GM12873 (cell line): ENCODE measurements around the gene SLC6A20.

Experiments
- TF ChIP-seq, protein P1 (sequence below): IDR thresholded peaks from 2 replicates; pipeline ENCODE4 v1.5.1; 2012; ENCODE audit warnings: low read depth, mild to moderate bottlenecking, moderate library complexity, low read length, control low read depth; ENCODE audit not compliant: insufficient read depth; ENCODE audit errors: missing control alignments

The SLC6A20 gene

DNA sequence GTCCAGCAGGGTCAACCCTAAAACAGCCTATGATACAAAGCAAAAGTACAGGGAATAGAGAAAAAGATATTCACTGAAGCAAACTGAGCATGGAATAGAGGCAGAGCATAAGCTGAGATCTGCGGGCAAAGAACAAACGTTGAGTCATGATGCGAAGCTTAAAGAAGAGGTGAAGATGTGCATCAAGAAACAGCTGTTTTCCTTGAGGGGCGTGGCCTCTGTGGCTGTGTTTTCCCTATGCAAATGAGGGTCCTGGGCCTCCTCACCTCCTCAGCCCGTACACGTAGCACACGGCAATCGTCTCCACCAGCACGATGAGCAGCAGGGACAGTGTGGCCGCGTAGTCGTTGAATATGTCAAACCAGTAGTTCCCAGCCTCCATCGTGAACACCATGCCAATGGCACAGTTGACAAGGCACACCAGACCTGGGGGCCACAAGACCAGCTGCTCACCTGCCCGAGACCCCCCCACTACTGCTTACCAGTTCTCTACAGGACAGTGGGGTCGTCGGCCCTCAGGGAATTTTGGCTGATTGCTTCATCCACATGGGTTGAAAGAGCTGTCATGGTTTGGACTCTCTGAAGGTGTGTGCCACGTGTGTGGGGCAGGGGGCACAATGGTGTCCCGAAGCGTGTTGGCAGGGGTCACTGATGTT lies 33.6 kb downstream of the SLC6A20 start:
- TF ChIP-seq, protein P1, sequence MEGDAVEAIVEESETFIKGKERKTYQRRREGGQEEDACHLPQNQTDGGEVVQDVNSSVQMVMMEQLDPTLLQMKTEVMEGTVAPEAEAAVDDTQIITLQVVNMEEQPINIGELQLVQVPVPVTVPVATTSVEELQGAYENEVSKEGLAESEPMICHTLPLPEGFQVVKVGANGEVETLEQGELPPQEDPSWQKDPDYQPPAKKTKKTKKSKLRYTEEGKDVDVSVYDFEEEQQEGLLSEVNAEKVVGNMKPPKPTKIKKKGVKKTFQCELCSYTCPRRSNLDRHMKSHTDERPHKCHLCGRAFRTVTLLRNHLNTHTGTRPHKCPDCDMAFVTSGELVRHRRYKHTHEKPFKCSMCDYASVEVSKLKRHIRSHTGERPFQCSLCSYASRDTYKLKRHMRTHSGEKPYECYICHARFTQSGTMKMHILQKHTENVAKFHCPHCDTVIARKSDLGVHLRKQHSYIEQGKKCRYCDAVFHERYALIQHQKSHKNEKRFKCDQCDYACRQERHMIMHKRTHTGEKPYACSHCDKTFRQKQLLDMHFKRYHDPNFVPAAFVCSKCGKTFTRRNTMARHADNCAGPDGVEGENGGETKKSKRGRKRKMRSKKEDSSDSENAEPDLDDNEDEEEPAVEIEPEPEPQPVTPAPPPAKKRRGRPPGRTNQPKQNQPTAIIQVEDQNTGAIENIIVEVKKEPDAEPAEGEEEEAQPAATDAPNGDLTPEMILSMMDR: no peak

DNA sequence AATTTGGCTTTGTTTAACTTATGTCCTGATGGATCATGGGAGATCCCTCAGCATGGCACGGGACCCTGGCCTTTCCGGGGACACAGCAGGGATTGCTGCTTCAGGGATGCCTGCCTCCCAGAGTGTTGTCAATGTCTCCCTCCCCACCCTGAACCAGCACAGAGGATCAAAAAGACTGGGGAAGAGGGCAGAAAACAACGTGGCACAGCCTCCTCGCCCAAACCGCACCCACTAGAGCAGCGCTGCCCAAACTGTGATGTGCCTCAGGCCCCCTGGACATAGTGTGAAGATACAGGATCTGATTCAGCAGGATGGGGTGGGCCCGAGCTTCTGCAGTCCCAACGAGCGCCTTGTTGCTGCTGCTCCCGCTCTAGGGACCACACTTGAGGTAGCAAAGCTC lies 34.5 kb downstream of the SLC6A20 start:
- TF ChIP-seq, protein P1: no peak

DNA sequence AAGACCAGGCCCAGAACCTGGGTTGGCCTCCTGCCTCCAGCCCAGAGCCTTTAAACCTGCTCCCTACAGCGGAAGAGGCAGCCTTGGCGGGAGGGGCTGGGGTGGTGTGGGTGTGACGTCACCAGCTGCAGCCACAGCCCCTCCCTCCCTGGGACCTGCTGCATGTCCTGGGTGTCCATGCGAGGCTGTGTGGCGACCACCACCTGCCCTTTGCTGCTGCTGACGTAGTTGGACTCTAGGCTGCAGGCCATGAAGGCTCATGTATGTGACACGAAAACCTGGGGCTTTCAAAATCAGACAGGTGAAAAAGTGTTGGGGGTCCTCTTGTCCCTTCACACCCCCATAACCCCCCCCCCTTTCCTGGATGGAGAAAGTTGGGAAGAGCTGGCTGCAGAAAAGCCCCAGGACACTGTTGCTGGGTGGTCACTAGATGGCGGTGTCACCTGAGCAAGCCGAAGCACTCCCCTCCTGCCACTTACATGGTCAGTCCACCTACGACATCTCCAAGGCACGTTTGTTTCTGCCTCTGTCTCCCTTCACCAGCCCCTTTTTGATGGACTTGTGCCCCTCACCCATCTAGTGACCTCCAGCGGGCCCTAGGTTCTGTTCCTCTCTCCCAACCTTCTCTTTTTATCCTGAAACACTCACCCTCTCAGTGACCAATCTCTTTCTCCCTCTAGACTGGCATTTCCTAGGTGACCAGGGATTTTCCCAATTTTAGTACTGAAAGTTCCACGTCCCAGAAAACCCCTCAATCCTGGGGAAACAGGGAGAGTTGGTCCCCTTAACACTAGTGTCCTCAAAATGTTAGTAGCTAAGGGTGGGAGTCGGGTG lies 35.2 kb downstream of the SLC6A20 start:
- TF ChIP-seq, protein P1: peak; percentile 91

DNA sequence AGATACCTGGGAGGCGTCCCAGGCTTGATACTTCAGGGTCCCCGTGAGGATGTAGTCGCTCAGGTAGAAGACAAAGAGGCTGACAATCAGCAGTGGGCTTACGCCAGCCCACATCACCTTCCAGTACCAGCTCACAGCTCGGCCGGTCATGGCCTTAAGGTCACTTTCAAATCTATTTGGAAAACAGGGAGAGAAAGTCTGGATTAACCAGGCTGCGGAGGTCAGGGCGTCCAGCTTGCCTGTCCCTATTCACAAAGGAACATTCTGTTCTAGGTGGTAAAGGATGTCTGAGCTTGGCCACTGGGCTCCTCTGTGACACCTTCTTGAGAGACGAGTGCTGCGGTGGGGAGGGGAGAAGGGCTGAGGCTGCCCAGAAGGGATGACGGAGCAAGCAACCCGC lies 36.5 kb downstream of the SLC6A20 start:
- TF ChIP-seq, protein P1: no peak

DNA sequence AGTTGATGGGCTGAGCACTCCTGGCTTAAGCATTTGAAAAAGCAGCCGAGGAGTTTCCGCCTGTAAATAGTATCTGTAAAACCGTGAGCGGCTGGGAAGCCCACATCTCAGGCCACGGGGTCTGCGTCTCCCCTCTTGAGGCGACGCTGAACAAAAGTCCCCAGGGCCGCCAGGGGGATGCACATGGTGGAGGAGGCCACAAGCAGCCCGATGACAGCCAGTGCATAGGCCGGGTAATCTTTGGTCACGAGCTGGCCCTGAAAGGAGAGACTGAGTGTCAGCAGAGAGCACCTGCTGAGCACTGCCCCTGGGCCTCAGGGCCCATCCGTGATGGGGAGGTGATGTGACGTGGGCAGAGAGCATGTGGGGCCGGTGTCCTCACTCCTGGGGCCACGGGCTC lies 37.5 kb downstream of the SLC6A20 start:
- TF ChIP-seq, protein P1: no peak

DNA sequence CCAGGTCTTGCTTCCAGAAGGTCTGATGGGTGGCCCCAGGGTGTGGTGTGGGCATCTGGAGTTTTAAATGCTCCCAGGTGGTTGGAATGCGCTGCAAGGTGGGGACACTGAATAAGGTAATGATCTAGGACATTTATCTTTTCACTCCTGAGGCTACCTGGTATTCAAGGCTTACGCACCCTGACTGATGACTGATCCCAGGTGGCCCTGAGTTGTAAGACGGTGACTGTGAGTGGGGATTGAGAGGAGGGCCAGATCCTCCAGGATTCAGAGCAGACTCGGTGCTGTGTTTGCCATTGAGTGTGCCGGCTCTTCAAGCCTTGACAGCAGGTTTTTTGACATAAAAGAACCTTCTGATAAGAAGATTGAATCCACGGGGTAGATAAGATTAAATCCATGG lies 40.3 kb downstream of the SLC6A20 start:
- TF ChIP-seq, protein P1: no peak

DNA sequence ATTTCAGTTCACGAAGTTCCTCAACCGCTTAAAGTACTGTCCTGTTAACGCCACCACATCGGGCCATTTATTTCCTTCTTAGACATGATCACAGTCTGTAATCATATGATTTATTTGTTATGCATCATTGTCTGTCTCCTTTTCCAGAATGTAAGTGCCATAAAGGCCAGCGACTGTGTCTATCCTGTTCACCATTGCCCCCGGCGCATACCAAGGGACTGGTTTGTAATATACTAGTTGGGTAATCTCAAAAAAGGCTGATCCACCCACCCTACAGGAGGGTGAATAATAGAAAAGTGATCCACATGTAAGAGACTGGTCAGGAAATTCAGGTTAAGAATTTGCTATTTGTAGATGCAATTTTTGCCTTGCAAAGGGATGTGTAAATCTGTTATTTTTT lies 41.9 kb downstream of the SLC6A20 start:
- TF ChIP-seq, protein P1: no peak
